ENCODE results near the gene SEPTIN8.
"Not testable (repeated sequence)": the region's sequence is repeated elsewhere in the genome, so short reads cannot be mapped to it uniquely, and the experiment has no call there.

- TF ChIP-seq, protein P1, sequence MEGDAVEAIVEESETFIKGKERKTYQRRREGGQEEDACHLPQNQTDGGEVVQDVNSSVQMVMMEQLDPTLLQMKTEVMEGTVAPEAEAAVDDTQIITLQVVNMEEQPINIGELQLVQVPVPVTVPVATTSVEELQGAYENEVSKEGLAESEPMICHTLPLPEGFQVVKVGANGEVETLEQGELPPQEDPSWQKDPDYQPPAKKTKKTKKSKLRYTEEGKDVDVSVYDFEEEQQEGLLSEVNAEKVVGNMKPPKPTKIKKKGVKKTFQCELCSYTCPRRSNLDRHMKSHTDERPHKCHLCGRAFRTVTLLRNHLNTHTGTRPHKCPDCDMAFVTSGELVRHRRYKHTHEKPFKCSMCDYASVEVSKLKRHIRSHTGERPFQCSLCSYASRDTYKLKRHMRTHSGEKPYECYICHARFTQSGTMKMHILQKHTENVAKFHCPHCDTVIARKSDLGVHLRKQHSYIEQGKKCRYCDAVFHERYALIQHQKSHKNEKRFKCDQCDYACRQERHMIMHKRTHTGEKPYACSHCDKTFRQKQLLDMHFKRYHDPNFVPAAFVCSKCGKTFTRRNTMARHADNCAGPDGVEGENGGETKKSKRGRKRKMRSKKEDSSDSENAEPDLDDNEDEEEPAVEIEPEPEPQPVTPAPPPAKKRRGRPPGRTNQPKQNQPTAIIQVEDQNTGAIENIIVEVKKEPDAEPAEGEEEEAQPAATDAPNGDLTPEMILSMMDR (conservative IDR thresholded peaks at IDR 0.05; ENCODE audit: low read length), result not testable (repeated sequence)
- not testable (repeated sequence) for TF ChIP-seq EZH2phosphoT487 (IDR thresholded peaks at IDR 0.05; ENCODE audit: borderline replicate concordance, low read depth, low read length)
Measured at GRCh38 chr5:132805872-132806271, 28.8 kb upstream of the SEPTIN8 start.
